Tibial nerve (tissue), 4 donors: Measurements from ENCODE around the gene USH1G. TPM values are rescaled to one million over a fixed set of nuclear protein-coding genes. Genes with fewer than 3 reads are reported as not detected.

Experiments used
- DNase-seq, 2 donors: peaks; one replicate each; pipeline ENCODE4 v3.0.0-alpha.2; 2019; ENCODE audit warnings: low spot score in 2 of 2
- H3K27ac ChIP-seq, 4 donors: fragments of 200-600 bp; sonication (generic) in 3 of 4; one replicate each; pipeline ENCODE4 v1.5.1; 2017 to 2019; ENCODE audit warnings: mild to moderate bottlenecking in 1 of 4
- H3K27me3 ChIP-seq, 2 donors: fragments of 200-600 bp; sonication (generic) in 1 of 2; one replicate each; pipeline versions ENCODE4 v1.5.1 to v1.6.0; 2017 to 2019
- H3K36me3 ChIP-seq, 3 donors: fragments of 200-600 bp; sonication (generic); one replicate each; pipeline ENCODE4 v1.5.1; 2018 to 2019
- H3K4me1 ChIP-seq, 4 donors: fragments of 200-600 bp; sonication (generic) in 3 of 4; one replicate each; pipeline ENCODE4 v1.5.1; 2017 to 2019
- H3K4me3 ChIP-seq, 4 donors: fragments of 200-600 bp; sonication (generic) in 3 of 4; one replicate each; pipeline ENCODE4 v1.5.1; 2017 to 2019; ENCODE audit warnings: mild to moderate bottlenecking in 1 of 4, moderate library complexity in 1 of 4
- H3K9me3 ChIP-seq, 4 donors: fragments of 200-600 bp; sonication (generic) in 3 of 4; one replicate each; pipeline ENCODE4 v1.5.1; 2017 to 2019
- CTCF ChIP-seq, 5 experiments: fragments of 200-600 bp in 3 of 5; fragments of 450-650 bp in 2 of 5; sonication (generic) in 3 of 5; IDR thresholded peaks; one replicate each; pipeline ENCODE4 v1.5.1; 2016 to 2019; ENCODE audit warnings: antibody characterized with exemption in 5 of 5, mild to moderate bottlenecking in 3 of 5, moderate library complexity in 2 of 5
- EP300 ChIP-seq, 2 donors: sonication (generic); formaldehyde crosslinking; IDR thresholded peaks; one replicate each; pipeline ENCODE4 v1.6.1; 2017; ENCODE audit warnings: antibody characterized with exemption in 2 of 2, mild to moderate bottlenecking in 1 of 2
- POLR2A ChIP-seq, 2 donors: fragments of 450-650 bp; IDR thresholded peaks; one replicate each; pipeline ENCODE4 v1.6.1; 2017; ENCODE audit warnings: antibody characterized with exemption in 2 of 2, mild to moderate bottlenecking in 2 of 2, moderate library complexity in 2 of 2
- WGBS, 2 donors: methylation state at CpG; one replicate each; pipeline ENCODE4 v1.1.5; 2018; 5-methylcytosine and 5-hydroxymethylcytosine counted together
- total RNA-seq, 4 donors: library from RNA; depleted of rRNA; stranded (reverse); fragments of >200 nt; gene quantifications; one replicate each; pipeline ENCODE4 v1.1.0, GENCODE V29; 2016

USH1G gene
- total RNA-seq, 4 donors from 2014 or later: 0.87 TPM; not detected in 3

GRCh38 chr17:74898376-74898946 lies 24.6 kb downstream of the USH1G start:
- peaks cover 0 to 41% of the 10 kb centered on the region in 2 donors for H3K27me3 ChIP-seq
- 79 to 85% methylated on average over 11 of the region's 11 CpGs for WGBS, 2 donors
- H3K4me3 ChIP-seq: no peak overlapping the region
- no peaks in the 10 kb centered on the region for H3K9me3 ChIP-seq
- peaks cover 0 to 5% (median 3%) of the 10 kb centered on the region in 4 donors for H3K4me1 ChIP-seq
- TF ChIP-seq EP300 (IDR thresholded peaks at IDR 0.05): no peak
- TF ChIP-seq POLR2A (IDR thresholded peaks at IDR 0.05): no peak
- no peak for TF ChIP-seq CTCF (IDR thresholded peaks at IDR 0.05)
- no peaks in the 10 kb centered on the region for H3K36me3 ChIP-seq
- no peak overlapping the region for H3K27ac ChIP-seq
- DNase-seq: no peak

- no peaks in the 10 kb centered on the region for H3K9me3 ChIP-seq
- no peak for DNase-seq
- no peak overlapping the region for H3K27ac ChIP-seq
- H3K36me3 ChIP-seq: no peaks in the 10 kb centered on the region
- H3K27me3 ChIP-seq: peaks cover 0 to 53% of the 10 kb centered on the region in 2 donors
- TF ChIP-seq CTCF (IDR thresholded peaks at IDR 0.05) (no peak), POLR2A (IDR thresholded peaks at IDR 0.05) (no peak), EP300 (IDR thresholded peaks at IDR 0.05) (no peak)
- peak overlapping the region in 2 of 4 donors; percentile 24 to 33 for H3K4me3 ChIP-seq
- 26 to 28% methylated on average over 17 to 19 of the region's 22 CpGs for WGBS, 2 donors
- peaks cover 0 to 13% (median 9%) of the 10 kb centered on the region in 4 donors for H3K4me1 ChIP-seq
Observed at GRCh38 chr17:74893936-74894671, 29.0 kb downstream of the USH1G start.

DNA sequence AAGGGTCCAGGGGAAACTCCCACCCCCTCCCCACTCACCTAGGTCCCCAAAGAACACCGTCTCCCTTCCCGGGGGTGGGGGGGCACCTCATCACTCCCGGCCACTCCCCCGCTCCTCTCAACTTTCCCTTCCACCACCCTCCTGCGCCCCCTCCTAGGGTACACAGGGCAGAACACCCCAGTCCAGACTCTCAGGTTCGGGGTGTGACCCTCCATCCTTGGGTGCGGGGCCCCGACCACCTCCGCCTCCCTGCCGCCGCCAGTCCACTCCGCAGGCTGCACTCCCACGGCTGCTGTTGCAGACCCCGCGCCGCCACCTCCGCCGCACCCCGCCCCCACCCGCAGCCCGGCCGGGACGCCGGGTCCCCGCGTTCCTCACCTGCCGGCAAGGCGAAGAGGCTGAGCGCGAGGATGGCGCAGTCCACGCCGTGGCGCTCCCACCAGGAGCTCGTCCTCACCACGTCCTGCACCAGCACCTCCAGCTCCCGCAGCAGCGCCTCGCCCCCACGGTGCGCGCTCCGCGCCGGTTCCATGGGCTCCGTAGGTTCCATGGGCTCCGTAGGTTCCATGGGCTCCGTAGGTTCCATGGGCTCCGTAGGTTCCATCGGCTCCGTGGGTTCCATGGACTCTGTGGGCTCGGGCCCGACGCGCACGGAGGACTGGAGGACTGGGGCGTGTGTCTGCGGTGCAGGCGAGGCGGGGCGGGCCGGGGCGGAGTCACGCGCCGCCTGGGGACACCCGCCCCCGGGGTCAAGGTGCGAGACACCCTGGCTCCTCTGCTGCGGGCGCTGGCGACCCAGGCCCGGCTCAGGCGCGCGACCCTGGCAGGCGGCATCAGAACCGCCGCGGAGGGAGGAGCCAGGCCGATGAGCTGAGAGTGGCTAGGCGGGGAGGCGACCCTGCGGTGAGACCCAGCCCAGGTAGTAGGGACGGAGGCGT lies 29.8 kb downstream of the USH1G start, which contains the start of gene FADS6:
FADS6 (minus strand) TSS at position 660 of the 938 bp plus-strand sequence; CDS start at position 622, 38 bp downstream.
- 4 to 9% methylated on average over 45 to 47 of the region's 86 CpGs for WGBS, 2 donors
- Histone ChIP-seq H3K36me3 (no peaks in the 10 kb centered on the region), H3K27me3 (peaks cover 0 to 53% of the 10 kb centered on the region in 2 donors), H3K27ac (no peak within 1 kb of the TSS), H3K9me3 (no peaks in the 10 kb centered on the region), H3K4me3 (peak within 1 kb of the TSS in 2 of 4 donors; percentile 24 to 33), H3K4me1 (peaks cover 0 to 13% (median 9%) of the 10 kb centered on the region in 4 donors)
- no peak for DNase-seq
- TF ChIP-seq CTCF (IDR thresholded peaks at IDR 0.05) (no peak), EP300 (IDR thresholded peaks at IDR 0.05) (no peak), POLR2A (IDR thresholded peaks at IDR 0.05) (no peak)

- TF ChIP-seq POLR2A (IDR thresholded peaks at IDR 0.05) (no peak), CTCF (IDR thresholded peaks at IDR 0.05) (no peak), EP300 (IDR thresholded peaks at IDR 0.05) (no peak)
- no peak overlapping the region for H3K4me3 ChIP-seq
- peaks cover 0 to 13% (median 9%) of the 10 kb centered on the region in 4 donors for H3K4me1 ChIP-seq
- no peak overlapping the region for H3K27ac ChIP-seq
- H3K9me3 ChIP-seq: no peaks in the 10 kb centered on the region
- no peaks in the 10 kb centered on the region for H3K36me3 ChIP-seq
- peaks cover 0 to 61% of the 10 kb centered on the region in 2 donors for H3K27me3 ChIP-seq
- WGBS, 2 donors: 59 to 69% methylated on average over 16 of the region's 20 CpGs
- DNase-seq: no peak
Observed at GRCh38 chr17:74892013-74892841, 30.8 kb downstream of the USH1G start.
